SK-N-DZ (cell line): ENCODE results near the gene TPRX1. TPM values are rescaled to one million over a fixed set of nuclear protein-coding genes. Genes with fewer than 3 reads are reported as not detected.
"Not testable (repeated sequence)": the region's sequence is repeated elsewhere in the genome, so short reads cannot be mapped to it uniquely, and the experiment has no call there.

ENCODE experiments used
- DNase-seq: peaks from one replicate; pipeline ENCODE4 v3.0.0-alpha.2; 2015; ENCODE audit warnings: low spot score
- polyA plus RNA-seq, 2 experiments: library from polyadenylated mRNA; depleted of rRNA; stranded (reverse); fragments of >200 nt; gene quantifications; 2 replicates each; pipeline ENCODE4 v1.2.3, GENCODE V29; 2014

The TPRX1 gene, protein sequence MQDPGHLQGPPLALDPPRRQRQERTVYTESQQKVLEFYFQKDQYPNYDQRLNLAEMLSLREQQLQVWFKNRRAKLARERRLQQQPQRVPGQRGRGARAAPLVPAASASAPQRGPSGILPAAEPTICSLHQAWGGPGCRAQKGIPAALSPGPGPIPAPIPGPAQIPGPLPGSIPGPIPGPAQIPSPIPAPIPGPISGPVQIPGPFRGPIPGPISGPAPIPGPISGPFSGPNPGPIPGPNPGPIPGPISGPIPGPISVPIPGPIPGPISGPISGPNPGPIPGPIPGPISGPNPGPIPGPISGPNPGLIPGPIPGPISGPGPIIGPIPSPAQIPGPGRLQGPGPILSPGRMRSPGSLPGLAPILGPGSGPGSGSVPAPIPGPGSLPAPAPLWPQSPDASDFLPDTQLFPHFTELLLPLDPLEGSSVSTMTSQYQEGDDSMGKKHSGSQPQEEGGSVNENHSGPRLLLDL
- not detected in 2 replicates for polyA plus RNA-seq (2014; cell fraction: cytosol; rRNA removed)
- polyA plus RNA-seq (2014; cell fraction: nucleus; rRNA removed) = not detected in 2 replicates

DNA sequence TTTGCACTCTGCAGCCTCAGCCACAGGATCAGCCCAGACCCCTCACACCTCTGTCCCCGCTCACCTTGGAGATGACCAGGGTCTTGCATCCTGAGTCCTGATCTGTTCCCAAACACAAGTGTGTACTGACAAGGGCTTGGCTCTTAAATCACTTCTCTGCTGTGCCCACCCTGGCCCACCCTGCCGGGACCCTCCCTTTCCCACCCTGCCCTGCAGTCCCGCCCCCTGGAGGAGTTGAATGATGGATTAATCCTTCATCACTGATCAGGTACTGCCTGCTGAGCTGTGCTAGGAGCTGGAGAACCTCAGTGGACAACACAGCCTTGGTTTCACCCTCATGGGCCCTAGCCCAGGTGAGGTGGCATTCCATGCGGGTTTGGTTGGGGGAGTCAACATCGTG, at the start of gene TPRX1:
TPRX1 (minus strand) TSS at position 101 of the 400 bp plus-strand sequence; CDS start at position 89, 12 bp downstream.
- not testable (repeated sequence) for DNase-seq

DNA sequence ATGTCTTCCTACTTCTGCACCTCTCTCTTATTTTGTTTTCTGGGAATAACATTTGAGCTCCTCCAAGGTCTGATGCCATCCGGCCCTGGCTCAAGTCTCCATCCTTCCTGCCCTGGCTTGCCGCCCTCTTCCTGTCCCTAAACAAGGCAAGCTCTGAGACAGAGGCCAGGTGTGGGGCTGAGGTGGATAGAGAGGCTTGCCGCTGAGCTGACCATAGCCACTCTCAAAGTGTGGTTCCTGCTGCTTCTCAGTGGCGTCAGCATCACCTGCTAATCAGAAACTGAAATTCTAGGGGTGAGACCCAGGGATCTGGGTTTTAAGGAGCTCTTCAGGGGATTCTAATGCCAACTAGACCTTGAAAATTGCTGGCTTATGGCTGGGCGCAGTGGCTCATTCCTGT, 48.7 kb upstream of the TPRX1 start:
- DNase-seq = no peak

DNA sequence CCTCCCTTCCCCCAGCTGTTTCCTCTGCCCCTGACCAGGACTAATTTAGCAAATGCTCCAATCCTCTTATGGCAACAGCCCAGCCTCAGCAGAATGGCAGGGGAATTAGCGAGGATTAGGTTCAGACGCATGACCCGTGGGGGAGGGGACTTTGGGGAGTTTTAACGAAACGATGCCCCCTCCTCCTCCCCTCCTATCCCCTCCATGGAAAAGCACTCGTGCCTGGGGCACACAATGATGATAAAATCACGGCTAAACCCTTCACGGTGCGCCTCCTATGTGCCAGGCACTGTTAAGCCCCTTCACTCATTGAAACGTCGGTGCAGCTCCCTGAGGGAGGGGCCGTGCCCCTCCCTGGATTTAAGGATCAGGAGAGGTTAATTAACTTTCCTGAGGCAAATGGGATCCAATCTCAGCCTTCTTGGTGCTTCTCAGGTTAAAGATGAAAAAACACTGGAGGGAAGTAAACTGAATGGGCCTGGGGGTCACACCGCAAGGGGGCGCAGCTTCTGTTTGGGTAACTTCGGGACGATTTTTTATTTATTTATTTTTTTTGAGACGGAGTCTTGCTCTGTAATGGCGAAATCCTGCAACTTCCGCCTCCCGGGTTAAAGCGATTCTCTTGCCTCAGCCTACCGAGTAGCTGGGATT, 44.6 kb upstream of the TPRX1 start:
- no peak for DNase-seq

DNA sequence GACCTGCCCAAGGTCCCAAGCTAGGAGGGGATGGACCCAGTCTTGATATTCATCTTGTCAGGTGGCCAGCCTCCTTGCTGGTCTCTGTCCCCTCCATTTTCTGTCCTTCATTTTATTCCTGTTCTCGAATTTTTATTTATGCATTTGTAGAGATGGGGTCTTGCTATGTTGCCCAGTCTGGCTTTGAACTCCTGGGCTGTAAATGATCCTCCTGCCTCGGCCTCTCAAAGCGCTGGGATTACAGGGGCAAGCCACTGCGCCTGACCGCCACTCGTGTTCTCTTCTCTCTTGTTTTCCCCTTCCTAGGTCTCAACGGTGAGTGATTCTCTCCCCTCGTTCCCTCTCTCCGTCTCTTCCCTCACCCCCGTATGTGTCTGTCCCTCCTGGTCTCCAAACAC, 44.1 kb upstream of the TPRX1 start:
- DNase-seq = no peak

DNA sequence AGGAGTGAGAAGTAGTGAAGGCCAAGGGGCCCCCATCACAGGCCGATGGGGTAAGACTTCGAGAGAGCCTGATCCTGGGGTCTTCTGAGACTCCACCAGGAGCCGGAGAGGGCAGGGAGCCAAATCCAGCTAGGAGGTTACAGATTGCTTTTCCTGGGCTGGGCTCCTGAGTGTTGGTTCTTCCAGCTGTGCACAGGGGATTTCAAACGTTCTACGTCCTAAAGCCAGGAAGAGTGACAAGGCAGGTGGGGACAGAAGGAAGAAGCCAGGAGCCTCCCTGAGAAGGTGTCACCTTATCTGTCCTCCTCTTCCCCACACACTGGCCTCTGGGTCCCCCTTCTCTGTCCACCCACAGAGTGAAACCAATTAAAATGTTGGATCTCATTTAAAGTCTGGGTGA, 38.6 kb upstream of the TPRX1 start:
- no peak for DNase-seq

DNA sequence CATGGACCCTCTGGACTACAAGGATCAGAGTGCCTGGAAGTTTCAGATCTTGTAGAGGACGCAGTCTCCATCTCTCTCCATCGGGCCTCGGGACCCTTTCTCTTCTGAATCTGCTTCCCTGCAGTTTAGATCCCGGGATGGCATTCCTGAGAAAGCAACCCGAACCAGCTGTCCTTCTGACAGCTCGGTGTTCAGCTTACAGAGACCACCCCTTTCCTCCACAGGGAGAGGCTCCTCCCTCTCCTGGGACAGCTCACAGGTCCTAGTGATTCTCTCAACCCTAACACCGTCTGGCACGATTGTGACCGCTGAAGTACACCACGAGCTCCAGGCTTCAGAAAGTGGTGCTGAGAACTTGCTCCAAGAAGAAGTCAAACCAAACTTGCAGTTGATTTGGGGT, 35.6 kb upstream of the TPRX1 start:
- no peak for DNase-seq

DNA sequence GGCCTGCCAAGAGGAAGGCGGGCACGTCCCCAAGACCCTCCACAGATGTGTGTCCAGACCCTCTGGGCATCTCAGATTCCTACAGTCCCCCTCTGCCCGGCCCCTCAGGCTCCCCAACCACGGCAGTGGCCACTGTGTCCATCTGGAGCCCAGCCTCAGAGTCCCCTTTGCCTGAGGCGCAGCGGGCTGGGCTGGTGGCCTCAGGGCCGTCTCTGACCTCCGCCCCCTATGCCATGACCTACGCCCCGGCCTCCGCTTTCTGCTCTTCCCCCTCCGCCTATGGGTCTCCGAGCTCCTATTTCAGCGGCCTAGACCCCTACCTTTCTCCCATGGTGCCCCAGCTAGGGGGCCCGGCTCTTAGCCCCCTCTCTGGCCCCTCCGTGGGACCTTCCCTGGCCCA, 35.1 kb upstream of the TPRX1 start:
- DNase-seq = no peak

DNA sequence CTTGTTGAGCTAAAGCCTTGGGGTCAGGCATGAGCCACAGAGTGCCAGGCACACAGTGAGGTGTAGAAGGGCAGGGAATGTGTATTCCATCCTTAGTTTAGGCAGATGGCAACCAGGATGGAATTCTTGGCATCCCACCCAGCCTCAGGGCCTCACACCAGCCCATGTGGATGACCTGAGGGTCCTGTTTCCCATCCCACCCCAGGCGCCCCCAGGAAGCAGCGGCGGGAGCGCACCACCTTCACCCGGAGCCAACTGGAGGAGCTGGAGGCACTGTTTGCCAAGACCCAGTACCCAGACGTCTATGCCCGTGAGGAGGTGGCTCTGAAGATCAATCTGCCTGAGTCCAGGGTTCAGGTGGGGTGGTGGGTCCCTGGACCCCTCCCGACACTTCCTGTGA, 31.7 kb upstream of the TPRX1 start:
- no peak for DNase-seq

DNA sequence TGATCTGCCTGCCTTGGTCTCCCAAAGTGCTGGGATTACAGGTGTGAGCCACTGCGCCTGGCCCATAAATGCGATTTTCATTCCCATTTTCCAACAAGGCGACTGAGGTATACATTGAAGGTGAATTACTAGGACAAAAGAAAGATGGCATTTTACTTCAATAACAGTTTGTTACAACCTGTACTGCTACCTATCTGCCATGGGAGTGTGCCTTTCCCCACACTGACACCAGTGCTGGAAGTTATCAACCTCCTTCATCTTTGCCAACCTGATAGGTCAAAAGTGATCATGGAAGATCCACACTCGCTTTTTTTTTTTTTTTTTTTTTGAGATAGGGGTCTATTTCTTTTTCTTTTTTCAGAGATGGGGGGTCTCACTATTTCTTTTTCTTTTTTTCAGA, 28.4 kb upstream of the TPRX1 start:
- no peak for DNase-seq

DNA sequence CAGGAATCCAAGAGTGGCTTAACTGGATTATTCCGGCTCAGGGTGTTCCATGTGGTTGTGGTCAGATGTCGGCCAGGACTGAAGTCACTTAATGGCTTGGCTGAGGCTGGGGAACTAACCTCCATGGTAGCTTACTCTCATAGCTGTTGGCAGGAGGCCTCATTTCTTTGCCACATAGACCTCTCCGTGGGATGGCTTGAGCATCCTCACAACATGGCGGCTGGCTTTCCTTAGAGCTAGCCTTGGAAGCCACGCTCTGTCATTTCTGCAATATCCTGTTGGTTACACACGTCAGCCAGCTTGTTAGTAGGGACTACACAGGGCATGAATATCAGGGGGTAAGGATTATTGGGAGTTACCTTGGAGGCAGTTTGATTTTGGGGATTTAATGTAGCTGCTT, 22.4 kb upstream of the TPRX1 start:
- no peak for DNase-seq

DNA sequence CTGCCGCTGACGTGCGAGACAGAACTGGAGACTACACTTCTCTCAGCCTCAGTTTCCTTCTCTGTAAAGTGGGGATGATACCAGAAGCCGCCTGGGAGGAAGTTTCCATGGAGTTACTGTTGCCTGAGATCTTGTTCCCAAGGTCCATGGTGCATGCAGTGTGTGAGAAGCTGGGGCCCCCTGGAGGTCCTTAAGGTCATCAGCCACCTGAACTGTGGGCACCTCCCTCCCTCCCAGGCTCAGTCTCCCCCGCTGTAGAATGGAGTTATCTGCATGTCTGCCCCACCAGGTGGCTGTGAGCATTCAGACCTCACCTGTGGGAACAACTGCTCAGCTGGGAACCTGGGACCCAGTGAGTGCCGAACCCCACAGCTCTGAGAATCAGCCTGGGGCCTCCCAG, 20.0 kb upstream of the TPRX1 start:
- no peak for DNase-seq

DNA sequence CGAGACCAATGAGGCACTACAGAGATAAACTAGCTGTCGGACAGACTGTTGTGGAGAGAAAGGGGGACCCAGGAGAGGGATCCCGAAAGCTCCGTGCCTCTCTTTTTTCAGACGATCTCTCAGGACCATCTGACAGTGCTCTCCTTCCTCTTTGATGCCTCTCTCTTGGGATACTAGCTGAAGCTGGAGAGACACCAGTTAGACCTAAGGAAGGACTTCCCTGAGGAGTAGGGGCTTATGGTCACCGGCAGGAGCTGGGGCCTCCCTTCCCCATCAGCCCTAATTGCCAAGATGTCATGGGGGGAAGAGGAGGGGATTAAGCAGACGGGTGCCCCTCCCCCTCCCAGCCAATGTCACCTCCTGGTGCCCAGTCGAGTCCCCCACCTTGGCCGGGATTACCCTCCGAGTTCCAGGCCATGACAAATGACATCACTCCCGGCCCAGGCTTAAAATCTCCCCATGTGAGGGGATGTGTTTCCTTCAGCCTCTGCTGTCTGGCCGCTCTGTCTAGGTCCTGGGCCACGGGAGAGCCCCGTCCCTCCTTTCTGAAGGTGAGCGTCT, 17.2 kb upstream of the TPRX1 start, which contains the start of gene CRX:
CRX (plus strand) TSS at position 478 of the 561 bp plus-strand sequence. CDS start 12,507 bp downstream, outside the sequence.
- no peak for DNase-seq

DNA sequence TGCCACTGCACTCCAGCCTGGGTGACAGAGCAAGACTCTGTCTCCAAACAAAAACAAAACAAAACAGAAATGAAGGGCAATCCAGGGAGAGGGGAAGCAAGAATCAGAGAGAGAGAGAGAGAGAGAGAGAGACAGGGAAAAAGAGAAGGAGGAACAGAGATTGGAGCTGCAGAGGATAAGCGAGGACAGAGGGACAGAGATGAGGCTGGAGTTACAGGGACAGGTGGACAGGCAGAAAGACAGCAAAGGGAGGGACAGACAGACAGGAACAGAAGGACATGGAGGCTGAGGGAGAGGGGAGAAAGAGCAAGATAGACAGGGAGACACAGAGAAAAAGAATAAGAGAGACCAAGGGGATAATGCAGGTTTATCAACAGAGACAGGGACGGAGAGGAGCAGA, 16.1 kb upstream of the TPRX1 start:
- DNase-seq = no peak

DNA sequence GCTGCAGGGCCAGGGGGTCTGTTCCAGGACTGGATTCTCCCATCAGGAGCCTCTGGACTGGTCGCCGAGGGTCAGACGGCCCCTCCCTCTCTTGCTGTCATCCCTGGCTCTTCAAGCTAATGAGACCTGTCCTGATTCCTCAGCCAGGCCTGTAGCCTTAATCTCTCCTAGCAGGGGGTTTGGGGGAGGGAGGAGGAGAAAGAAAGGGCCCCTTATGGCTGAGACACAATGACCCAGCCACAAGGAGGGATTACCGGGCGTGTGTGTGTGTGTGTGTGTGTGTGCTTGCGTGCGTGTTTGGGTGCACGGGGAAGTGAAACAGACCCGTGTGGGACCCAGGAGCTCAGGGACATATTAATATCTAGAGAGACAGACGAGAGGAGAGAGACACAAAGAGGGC, 15.5 kb upstream of the TPRX1 start:
- no peak for DNase-seq

DNA sequence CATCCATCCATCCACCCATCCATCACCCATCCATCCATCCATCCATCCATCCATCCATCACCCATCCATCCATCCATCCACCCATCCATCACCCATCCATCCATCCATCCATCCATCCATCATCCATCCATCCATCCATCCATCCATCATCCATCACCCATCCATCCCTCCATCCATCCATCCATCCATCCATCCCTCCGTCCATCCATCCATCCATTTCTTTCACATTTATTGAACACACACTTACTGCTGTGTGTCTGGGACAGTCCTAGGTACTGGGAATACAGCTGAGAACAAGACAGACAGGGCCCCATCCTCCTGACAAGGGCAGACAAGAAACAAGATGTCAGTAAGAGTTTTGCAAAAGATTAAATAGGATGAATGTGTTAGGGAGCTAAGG, 13.9 kb upstream of the TPRX1 start:
- DNase-seq = not testable (repeated sequence)

DNA sequence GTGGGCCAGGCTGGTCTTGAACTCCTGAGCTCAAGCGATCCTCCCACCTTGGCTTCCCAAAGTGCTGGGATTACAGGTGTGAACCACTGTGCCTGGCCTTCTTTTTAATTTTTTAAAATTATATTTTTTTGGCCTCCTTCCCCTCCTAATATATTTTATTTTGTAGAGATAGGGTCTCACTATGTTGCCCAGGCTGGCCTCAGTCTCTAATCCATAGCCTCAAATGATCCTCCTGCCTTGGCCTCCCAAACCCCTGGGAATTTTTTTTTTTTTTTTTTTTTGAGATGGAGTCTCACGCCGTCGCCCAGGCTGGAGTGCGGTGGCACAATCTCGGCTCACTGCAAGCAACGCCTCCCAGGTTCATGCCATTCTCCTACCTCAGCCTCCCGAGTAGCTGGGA, 11.9 kb upstream of the TPRX1 start:
- DNase-seq = not testable (repeated sequence)

DNA sequence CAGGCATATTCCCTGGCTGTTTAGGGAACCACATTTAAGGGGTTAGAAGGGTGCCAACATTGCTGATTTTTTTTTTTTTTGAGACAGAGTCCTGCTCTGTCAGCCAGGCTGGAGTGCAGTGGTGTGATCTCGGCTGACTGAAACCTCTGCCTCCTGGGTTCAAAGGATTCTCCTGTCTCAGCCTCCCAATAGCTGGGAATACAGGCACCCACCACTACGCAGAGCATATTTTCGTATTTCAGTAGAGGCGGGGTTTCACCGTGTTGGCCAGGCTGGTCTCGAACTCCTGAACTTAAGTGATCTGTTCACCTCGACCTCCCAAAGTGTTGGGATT, 9.6 kb upstream of the TPRX1 start:
- DNase-seq = no peak

DNA sequence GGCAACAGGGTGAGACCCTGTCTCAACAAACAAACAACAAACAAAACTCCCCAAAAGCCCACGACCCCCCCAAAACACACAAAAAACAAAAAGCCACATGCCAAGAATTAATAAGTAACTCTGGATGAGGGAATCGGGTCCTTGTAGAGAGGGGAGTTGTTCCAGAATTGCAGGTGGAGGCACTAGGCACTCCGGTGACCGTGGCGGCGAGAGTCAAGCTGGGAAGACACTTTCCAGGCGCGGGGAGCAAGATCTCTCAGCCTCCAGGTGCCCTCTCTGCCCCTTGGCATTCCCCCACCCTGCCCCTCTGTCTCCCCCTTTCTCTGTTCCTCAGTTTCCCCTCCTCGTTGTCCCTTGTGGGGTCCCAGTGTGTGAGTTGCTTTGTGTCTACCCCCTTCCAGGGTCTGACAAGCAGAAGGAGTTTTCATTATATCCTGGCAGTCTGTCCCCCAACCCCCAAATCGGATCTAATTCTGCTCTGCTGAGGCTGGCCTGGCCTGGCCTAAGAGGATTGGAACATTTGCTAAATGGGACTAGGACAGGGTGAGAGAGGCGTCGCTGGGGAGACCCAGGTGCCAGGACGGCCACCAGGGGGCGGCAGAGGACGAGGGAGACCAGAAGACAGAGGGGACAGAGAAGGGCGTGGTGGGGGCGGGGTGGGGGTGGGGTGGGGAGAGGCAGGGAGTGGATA, 9.1 kb upstream of the TPRX1 start:
- DNase-seq = peak; percentile 42

DNA sequence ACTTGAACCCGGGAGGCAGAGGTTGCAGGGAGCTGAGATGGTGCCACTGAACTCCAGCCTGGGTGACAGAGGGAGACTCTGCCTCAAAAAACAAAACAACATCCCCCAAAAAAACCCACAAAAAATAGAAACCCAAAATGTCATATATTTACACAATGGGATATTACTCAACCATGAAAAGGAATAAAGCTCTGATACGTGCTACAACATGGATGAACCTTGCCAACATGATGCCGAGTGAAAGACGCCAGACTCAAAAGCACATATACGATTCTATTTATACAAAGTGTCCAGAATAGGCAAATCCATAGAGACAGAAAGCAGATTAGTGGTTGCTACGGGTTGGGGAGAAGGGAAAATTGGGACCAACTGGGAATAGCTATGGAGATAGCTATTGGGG, 2.1 kb upstream of the TPRX1 start:
- DNase-seq = no peak

DNA sequence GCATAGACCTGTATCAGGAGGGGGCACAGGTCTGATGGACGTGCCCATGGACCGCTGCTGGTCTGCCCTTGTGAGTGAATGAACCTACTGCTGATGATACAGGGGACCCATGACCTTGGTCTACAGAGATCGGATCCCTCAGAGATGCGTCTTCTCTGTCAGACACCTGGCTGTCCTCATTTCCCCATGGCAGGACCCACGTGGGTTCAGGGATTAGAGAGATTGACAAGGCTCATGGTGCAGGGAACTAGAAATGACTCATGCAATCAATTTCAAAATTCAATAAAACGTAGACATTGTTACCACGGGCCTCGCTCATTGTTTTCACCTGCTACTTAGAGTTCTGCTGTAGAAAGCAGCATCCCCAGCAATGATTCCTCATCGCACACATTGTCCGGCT, 962 bp upstream of the TPRX1 start:
- no peak for DNase-seq

DNA sequence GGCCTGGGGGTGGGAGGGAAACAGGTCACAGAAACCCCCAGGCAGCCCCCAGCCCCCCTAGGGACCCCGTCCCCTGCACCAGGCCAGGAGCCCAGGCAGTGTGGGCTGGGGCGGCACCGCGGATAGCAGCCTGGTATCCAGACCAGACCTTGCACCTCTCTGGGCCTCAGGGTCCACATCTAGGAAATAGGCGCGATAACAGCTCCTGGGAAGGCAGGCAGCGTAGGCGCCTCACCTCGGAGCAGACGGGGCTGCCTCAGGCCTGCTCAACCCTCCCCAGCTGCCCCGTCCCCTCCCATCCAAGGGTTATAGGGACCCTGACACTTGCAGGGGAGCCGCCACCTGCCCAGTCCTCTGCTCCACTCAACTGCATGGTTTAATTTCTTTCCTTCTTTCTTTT, 680 bp downstream of the TPRX1 start:
- not testable (repeated sequence) for DNase-seq

DNA sequence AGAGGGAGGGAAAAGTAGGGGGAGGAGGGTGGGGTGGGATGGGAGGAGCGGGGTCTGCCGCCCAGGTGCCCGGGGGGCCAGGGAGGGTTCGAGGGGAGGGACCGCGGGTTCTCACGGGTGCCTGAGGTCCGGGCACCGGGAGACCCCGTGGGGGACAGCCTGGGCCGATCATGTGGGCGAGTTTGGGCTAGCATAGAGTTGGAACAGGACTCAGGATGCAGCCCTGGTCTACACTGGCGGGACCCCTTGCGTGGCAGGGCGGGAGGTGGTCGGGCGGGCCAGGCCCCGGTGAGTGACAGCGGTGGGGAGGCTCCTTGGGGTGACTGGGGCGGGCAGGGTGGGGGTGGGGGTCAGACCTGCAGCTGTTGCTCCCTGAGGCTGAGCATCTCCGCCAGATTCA, 1.2 kb downstream of the TPRX1 start:
- not testable (repeated sequence) for DNase-seq
